ENCODE results near the gene PTPRN2. TPM values are rescaled to one million over a fixed set of nuclear protein-coding genes. Genes with fewer than 3 reads are reported as not detected.

Gene PTPRN2
- total and polyA plus RNA-seq, 9 of the 15 experiments (the other 6 are each of a cell fraction or from before 2014, with no cell fraction given), result not detected

DNA sequence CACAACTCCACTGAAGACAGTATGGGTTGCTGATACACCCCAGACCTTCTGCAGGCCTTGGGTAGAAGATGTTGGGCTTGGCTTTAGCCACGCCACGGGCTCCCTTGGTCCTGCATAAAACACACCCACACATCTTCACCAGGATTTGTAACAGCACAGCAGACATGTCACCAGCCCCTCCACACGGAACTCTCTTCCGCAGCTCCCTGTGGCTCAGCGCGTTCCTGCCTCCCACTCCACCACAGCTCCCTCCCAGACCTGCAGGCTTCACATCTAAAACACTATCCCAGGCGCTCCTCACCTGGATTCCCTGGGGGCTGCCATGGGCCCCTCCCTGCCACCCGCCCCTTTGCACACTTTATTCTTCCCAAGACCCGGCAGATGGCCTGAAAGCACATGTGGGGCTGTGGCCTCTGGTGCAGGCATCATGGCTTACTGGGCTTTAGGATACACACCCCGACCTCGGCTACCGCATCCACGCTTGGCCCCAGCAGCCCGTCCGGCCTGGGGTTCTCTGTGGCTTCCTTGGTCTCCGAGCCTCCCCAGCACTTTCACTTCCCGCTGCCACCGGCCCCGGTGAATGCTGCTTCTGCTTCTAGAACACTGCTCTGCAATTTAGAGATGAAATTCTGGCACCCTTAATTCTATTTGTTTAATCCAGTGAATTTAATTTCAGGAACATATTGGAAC, 818.0 kb downstream of the PTPRN2 start:
- H3K4me3 ChIP-seq, result no peak overlapping the region
- peaks cover 6% of the 10 kb centered on the region for H4K20me1 ChIP-seq (replicated peaks; ENCODE audit: control insufficient read depth, insufficient read depth, low read length)
- intact Hi-C loops (cut with micrococcal nuclease), result no loop called here
- H3K79me2 ChIP-seq (ENCODE audit: control insufficient read depth, insufficient read depth, low read length), result no peaks in the 10 kb centered on the region
- H3K4me2 ChIP-seq (ENCODE audit: insufficient read depth, low read length), result no peak overlapping the region
- no TSS peak for BruUV-seq (replicated peaks)
- 1% methylated on average over 19 of the region's 19 CpGs for WGBS (ENCODE audit: insufficient coverage, low coverage, missing lambda C conversion rate)
- POLR2A ChIA-PET, result interaction anchor here (0.6 to 0.7 kb wide), 2 partner anchors 15 to 50 kb away, joined by 4 read pairs; no protein-coding TSS in a partner anchor
- CTCF ChIA-PET (ENCODE audit: low intra/inter-chr PET ratio), result no interaction called here
- no peak for FAIRE-seq
- H3K27ac ChIP-seq (ENCODE audit: extremely low read depth, low read depth, low read length), result no peak overlapping the region
- H2AFZ ChIP-seq (ENCODE audit: low read depth, low read length), result no peak overlapping the region
- ATAC-seq, result no peak
- no peak for DNase-seq (ENCODE audit: extremely low read depth in 1 of 4, low spot score in 3 of 4)
- H3K9me3 ChIP-seq (replicated peaks; ENCODE audit: control insufficient read depth, insufficient read depth, low read depth, low read length), result no peaks in the 10 kb centered on the region; the same call in 1 of the 2 replicates
- no peaks in the 10 kb centered on the region for H3K4me1 ChIP-seq (replicated peaks in 1 of 2; ENCODE audit: control insufficient read depth in 2 of 2, insufficient read depth in 2 of 2, low read length in 2 of 2)
- H3K9me1 ChIP-seq (ENCODE audit: control insufficient read depth, insufficient read depth, low read length), result no peaks in the 10 kb centered on the region
- in situ Hi-C loops (cut with MboI), result no loop called here
- H3K36me3 ChIP-seq (ENCODE audit: control insufficient read depth, insufficient read depth, low read length), result no peaks in the 10 kb centered on the region
- no peak overlapping the region for H3K9ac ChIP-seq (ENCODE audit: insufficient read depth in 1 of 2, low read depth in 2 of 2, low read length in 2 of 2)
- peaks cover 32 to 74% of the 10 kb centered on the region in 2 experiments for H3K27me3 ChIP-seq (ENCODE audit: control insufficient read depth in 2 of 2, insufficient read depth in 2 of 2, low read length in 2 of 2)
- TF ChIP-seq TBL1XR1 (IDR thresholded peaks at IDR 0.05; ENCODE audit: low read length in 2 of 2), result no peak
- no peak for TF ChIP-seq GTF2A2 (tag; IDR thresholded peaks at IDR 0.05)
- TF ChIP-seq ETV1 (tag; conservative IDR thresholded peaks at IDR 0.05; ENCODE audit: low read depth), result no peak
- TF ChIP-seq SMAD3 (CRISPR knock-in tag; conservative IDR thresholded peaks at IDR 0.05), result no peak
- no peak for TF ChIP-seq NCOA2 (IDR thresholded peaks at IDR 0.05; ENCODE audit: partially characterized antibody in 2 of 2)
- no peak for TF ChIP-seq TAF9B (IDR thresholded peaks at IDR 0.05; ENCODE audit: partially characterized antibody)
- no peak for TF ChIP-seq TCFL5 (CRISPR knock-in tag; conservative IDR thresholded peaks at IDR 0.05)
- no peak for TF ChIP-seq MXI1 (IDR thresholded peaks at IDR 0.05; ENCODE audit: low read depth, low read length)
- no peak for TF ChIP-seq SIX5 (IDR thresholded peaks at IDR 0.05; ENCODE audit: borderline replicate concordance in 1 of 2, insufficient read depth in 1 of 2, low read depth in 1 of 2, low read length in 2 of 2)
- TF ChIP-seq MEF2A (IDR thresholded peaks at IDR 0.05; ENCODE audit: control insufficient read depth, low read depth, low read length), result no peak
- TF ChIP-seq, protein P1, sequence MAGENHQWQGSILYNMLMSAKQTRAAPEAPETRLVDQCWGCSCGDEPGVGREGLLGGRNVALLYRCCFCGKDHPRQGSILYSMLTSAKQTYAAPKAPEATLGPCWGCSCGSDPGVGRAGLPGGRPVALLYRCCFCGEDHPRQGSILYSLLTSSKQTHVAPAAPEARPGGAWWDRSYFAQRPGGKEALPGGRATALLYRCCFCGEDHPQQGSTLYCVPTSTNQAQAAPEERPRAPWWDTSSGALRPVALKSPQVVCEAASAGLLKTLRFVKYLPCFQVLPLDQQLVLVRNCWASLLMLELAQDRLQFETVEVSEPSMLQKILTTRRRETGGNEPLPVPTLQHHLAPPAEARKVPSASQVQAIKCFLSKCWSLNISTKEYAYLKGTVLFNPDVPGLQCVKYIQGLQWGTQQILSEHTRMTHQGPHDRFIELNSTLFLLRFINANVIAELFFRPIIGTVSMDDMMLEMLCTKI (IDR thresholded peaks at IDR 0.05; ENCODE audit: partially characterized antibody), result no peak
- TF ChIP-seq HBP1 (CRISPR knock-in tag; IDR thresholded peaks at IDR 0.05), result no peak
- no peak for TF ChIP-seq ZNF277 (CRISPR knock-in tag; IDR thresholded peaks at IDR 0.05; ENCODE audit: borderline replicate concordance)
- TF ChIP-seq ZNF436 (CRISPR knock-in tag; IDR thresholded peaks at IDR 0.05), result no peak
- TF ChIP-seq ZSCAN29 (IDR thresholded peaks at IDR 0.05), result no peak
